Ovary (tissue), 3 donors: Measurements from ENCODE around the gene KLHL17.

Experiments
- CTCF ChIP-seq, 3 donors: fragments of 450-650 bp in 2 of 3; fragments of 200-600 bp in 1 of 3; IDR thresholded peaks; one replicate each; pipeline versions ENCODE4 v1.5.1 to v1.8.0; 2016 to 2022; ENCODE audit warnings: antibody characterized with exemption in 3 of 3, mild to moderate bottlenecking in 1 of 3
- EP300 ChIP-seq: sonication (generic); formaldehyde crosslinking; IDR thresholded peaks from one replicate; pipeline ENCODE4 v1.6.1; 2017; ENCODE audit warnings: antibody characterized with exemption
- POLR2A ChIP-seq: fragments of 450-650 bp; IDR thresholded peaks from one replicate; pipeline ENCODE4 v1.6.1; 2017; ENCODE audit warnings: antibody characterized with exemption, mild to moderate bottlenecking, moderate library complexity
- donor health status: DM: no; HTN: no; CAD: no.

GRCh38 chr1:943545-944340 is 16.6 kb upstream of the KLHL17 start:
- TF ChIP-seq POLR2A (no peak), CTCF (IDR thresholded peaks at IDR 0.05) (no peak), EP300 (no peak)
